H1 (cell line): ENCODE data around the gene FEM1C. TPM values are rescaled to one million over a fixed set of nuclear protein-coding genes. Genes with fewer than 3 reads are reported as not detected.

Experiments used
- CTCF ChIA-PET: fragments of 300-600 bp; sonication (Branson Sonifier 250); formaldehyde crosslinking; loops from one replicate; lab custom pipeline; 2021; ENCODE audit not compliant: partially characterized antibody; lab: Charles Lee
- POLR2A ChIA-PET: fragments of 300-600 bp; sonication (Branson Sonifier 250); formaldehyde crosslinking; loops from one replicate; lab custom pipeline; 2021; ENCODE audit warnings: inconsistent platforms; ENCODE audit not compliant: partially characterized antibody; lab: Charles Lee
- DNase-seq, 2 experiments: peaks; one replicate each; pipeline versions ENCODE4 v3.0.0 to v3.0.0-alpha.2; 2010 to 2022; ENCODE audit warnings: low spot score in 2 of 2, low read depth in 1 of 2, mixed read lengths in 1 of 2
- FAIRE-seq: peaks from 2 replicates; lab custom pipeline; 2011; peaks lifted over from hg19 to GRCh38; lab: Jason Lieb, UNC
- H2AFZ ChIP-seq: 2 replicates; pipeline ENCODE4 v1.8.1; 2012; ENCODE audit warnings: low read length, inconsistent platforms
- H2AK5ac ChIP-seq: 2 replicates; pipeline ENCODE4 v1.6.1; 2013; ENCODE audit warnings: low read depth, low read length
- H2BK120ac ChIP-seq: replicated peaks from 2 replicates; pipeline ENCODE3; 2013; ENCODE audit warnings: low read depth, low read length, inconsistent platforms
- H2BK12ac ChIP-seq: 2 replicates; pipeline ENCODE4 v1.6.1; 2013; ENCODE audit warnings: low read depth, low read length
- H2BK15ac ChIP-seq: 2 replicates; pipeline ENCODE4 v1.6.1; 2013; ENCODE audit warnings: low read length
- H2BK20ac ChIP-seq: 2 replicates; pipeline ENCODE4 v1.6.1; 2013; ENCODE audit warnings: low read length
- H2BK5ac ChIP-seq: 2 replicates; pipeline ENCODE4 v1.6.1; 2013; ENCODE audit warnings: low read depth, low read length
- H3K14ac ChIP-seq: 2 replicates; pipeline ENCODE4 v1.6.1; 2013; ENCODE audit warnings: inconsistent platforms; ENCODE audit not compliant: insufficient read length
- H3K18ac ChIP-seq: 2 replicates; pipeline ENCODE4 v1.6.1; 2013; ENCODE audit warnings: low read length; ENCODE audit errors: extremely low read depth
- H3K23ac ChIP-seq: 2 replicates; pipeline ENCODE4 v1.6.1; 2013; ENCODE audit warnings: inconsistent platforms; ENCODE audit not compliant: insufficient read length
- H3K23me2 ChIP-seq: 2 replicates; pipeline ENCODE4 v1.6.1; 2013; ENCODE audit warnings: low read depth, low read length
- H3K27ac ChIP-seq: 2 replicates; pipeline ENCODE4 v1.6.1; 2011; ENCODE audit warnings: low read depth, low read length, inconsistent platforms
- H3K27me3 ChIP-seq, 4 experiments: replicated peaks in 1 of 4; 1 replicate in 1 of 4; 2 replicates in 3 of 4; pipeline versions ENCODE4 v1.6.1 to v1.8.1; 2011 to 2013; ENCODE audit warnings: low read length in 3 of 4, mild to moderate bottlenecking in 3 of 4, inconsistent platforms in 2 of 4, mixed read lengths in 2 of 4, moderate library complexity in 1 of 4; ENCODE audit not compliant: control insufficient read depth in 3 of 4, insufficient read depth in 3 of 4; ENCODE audit errors: extremely low read depth in 1 of 4
- H3K36me3 ChIP-seq, 4 experiments: 2 replicates each; pipeline versions ENCODE4 v1.6.1 to v1.8.1; 2011 to 2013; ENCODE audit warnings: mild to moderate bottlenecking in 4 of 4, low read length in 3 of 4, moderate library complexity in 2 of 4, control low read depth in 1 of 4, inconsistent platforms in 1 of 4; ENCODE audit not compliant: insufficient read depth in 4 of 4, control insufficient read depth in 2 of 4
- H3K4ac ChIP-seq: replicated peaks from 2 replicates; pipeline ENCODE3; 2013; ENCODE audit warnings: low read length, low read depth, mixed read lengths, inconsistent platforms; ENCODE audit not compliant: insufficient read length
- H3K4me1 ChIP-seq, 4 experiments: replicated peaks in 1 of 4; 1 replicate in 1 of 4; 2 replicates in 3 of 4; pipeline versions ENCODE4 v1.6.1 to v1.8.1; 2011 to 2013; ENCODE audit warnings: low read length in 3 of 4, inconsistent platforms in 2 of 4, mixed read lengths in 1 of 4; ENCODE audit not compliant: insufficient read depth in 4 of 4, control insufficient read depth in 3 of 4
- H3K4me2 ChIP-seq, 2 experiments: 2 replicates each; pipeline versions ENCODE4 v1.6.1 to v1.8.1; 2011 to 2013; ENCODE audit warnings: low read depth in 2 of 2, low read length in 2 of 2, control low read depth in 1 of 2, inconsistent platforms in 1 of 2, mild to moderate bottlenecking in 1 of 2; ENCODE audit not compliant: insufficient read depth in 1 of 2
- H3K4me3 ChIP-seq, 4 experiments: fragments of 200-600, 300-600 bp in 1 of 4; sonication (generic), shearing (Covaris generic), sonication (Bioruptor Twin) in 1 of 4; 2 replicates each; pipeline versions ENCODE4 v1.5.1 to v1.8.1; 2011 to 2016; ENCODE audit warnings: low read length in 4 of 4, low read depth in 3 of 4, control low read depth in 2 of 4, inconsistent platforms in 2 of 4, mild to moderate bottlenecking in 2 of 4, mixed read lengths in 1 of 4, moderate library complexity in 1 of 4; ENCODE audit not compliant: insufficient read depth in 2 of 4; ENCODE audit errors: extremely low read depth in 1 of 4
- H3K56ac ChIP-seq: replicated peaks from 2 replicates; pipeline ENCODE3; 2013; ENCODE audit warnings: low read depth, mild to moderate bottlenecking, mixed read lengths, low read length, inconsistent platforms; ENCODE audit not compliant: insufficient read length
- H3K79me1 ChIP-seq: 2 replicates; pipeline ENCODE4 v1.6.1; 2013; ENCODE audit warnings: low read depth, low read length, control low read depth
- H3K79me2 ChIP-seq, 2 experiments: 2 replicates each; pipeline versions ENCODE4 v1.6.1 to v1.8.1; 2012 to 2013; ENCODE audit warnings: low read length in 2 of 2, mild to moderate bottlenecking in 2 of 2, inconsistent platforms in 1 of 2; ENCODE audit not compliant: insufficient read depth in 2 of 2, control insufficient read depth in 1 of 2
- H3K9ac ChIP-seq, 4 experiments: replicated peaks in 1 of 4; 1 replicate in 1 of 4; 2 replicates in 3 of 4; pipeline versions ENCODE4 v1.6.1 to v1.8.1; 2011 to 2013; ENCODE audit warnings: low read depth in 3 of 4, low read length in 3 of 4, control low read depth in 2 of 4, mild to moderate bottlenecking in 2 of 4, moderate library complexity in 2 of 4, inconsistent platforms in 1 of 4; ENCODE audit errors: extremely low read depth in 1 of 4
- H3K9me3 ChIP-seq, 2 experiments: 2 replicates each; pipeline versions ENCODE4 v1.6.1 to v1.8.1; 2012 to 2013; ENCODE audit warnings: mild to moderate bottlenecking in 2 of 2, moderate library complexity in 2 of 2, control low read depth in 1 of 2, inconsistent platforms in 1 of 2, low read depth in 1 of 2, low read length in 1 of 2, mixed read lengths in 1 of 2; ENCODE audit not compliant: insufficient read depth in 2 of 2
- H4K20me1 ChIP-seq, 2 experiments: replicated peaks in 1 of 2; 2 replicates each; pipeline versions ENCODE3 to v1.8.1; 2011 to 2013; ENCODE audit warnings: inconsistent platforms in 2 of 2, low read length in 2 of 2, mild to moderate bottlenecking in 1 of 2; ENCODE audit not compliant: insufficient read depth in 2 of 2, control insufficient read depth in 1 of 2
- H4K5ac ChIP-seq: 2 replicates; pipeline ENCODE4 v1.6.1; 2013; ENCODE audit warnings: low read length, low read depth, mixed read lengths, inconsistent platforms; ENCODE audit not compliant: insufficient read length
- H4K8ac ChIP-seq: 2 replicates; pipeline ENCODE4 v1.8.0; 2013; ENCODE audit warnings: mild to moderate bottlenecking, moderate library complexity, low read length, inconsistent platforms; ENCODE audit not compliant: insufficient read depth; ENCODE audit errors: extremely low read depth
- H4K91ac ChIP-seq: replicated peaks from 2 replicates; pipeline ENCODE3; 2013; ENCODE audit warnings: low read length, mixed read lengths, inconsistent platforms; ENCODE audit not compliant: insufficient read length
- BACH1 ChIP-seq: IDR thresholded peaks from 2 replicates; pipeline ENCODE4 v1.6.1; 2012; ENCODE audit warnings: low read length, improper control_type of control experiment
- GABPA ChIP-seq: IDR thresholded peaks from 2 replicates; pipeline ENCODE4 v1.6.1; 2011; ENCODE audit warnings: mild to moderate bottlenecking, low read length, moderate library complexity, borderline replicate concordance; ENCODE audit not compliant: insufficient read depth
- JUN ChIP-seq: IDR thresholded peaks from 2 replicates; pipeline ENCODE4 v1.6.1; 2011; ENCODE audit warnings: low read depth, mild to moderate bottlenecking, improper control_type of control experiment, low read length
- NRF1 ChIP-seq: IDR thresholded peaks from 2 replicates; pipeline ENCODE4 v1.6.1; 2011; ENCODE audit warnings: mild to moderate bottlenecking, low read depth, low read length, improper control_type of control experiment
- PHF8 ChIP-seq: fragments of 200-600 bp; sonication (generic); conservative IDR thresholded peaks from 2 replicates; pipeline ENCODE4 v1.7.1; 2012; ENCODE audit warnings: low read depth, mild to moderate bottlenecking, inconsistent platforms, low read length, moderate library complexity
- RXRA ChIP-seq: IDR thresholded peaks from 2 replicates; pipeline ENCODE4 v1.6.1; 2011; ENCODE audit warnings: low read depth, mild to moderate bottlenecking, low read length, moderate library complexity; ENCODE audit not compliant: insufficient read depth
- TAF7 ChIP-seq: optimal IDR thresholded peaks from 2 replicates; pipeline ENCODE3; 2011; ENCODE audit warnings: low read depth, mild to moderate bottlenecking, inconsistent platforms, low read length, moderate library complexity, borderline replicate concordance
- USF2 ChIP-seq: IDR thresholded peaks from 2 replicates; pipeline ENCODE4 v1.6.1; 2011; ENCODE audit warnings: low read length, improper control_type of control experiment
- YY1 ChIP-seq: IDR thresholded peaks from 2 replicates; pipeline ENCODE4 v1.6.1; 2011; ENCODE audit warnings: low read depth, mild to moderate bottlenecking, low read length
- WGBS, 2 experiments: shearing (Covaris generic) in 1 of 2; methylation state at CpG; one replicate each; pipeline versions ENCODE4 v1.1.6 to v1.1.7; 2013 to 2015; ENCODE audit warnings: low lambda C conversion rate in 2 of 2, mixed read lengths in 2 of 2, inconsistent platforms in 1 of 2, low coverage in 1 of 2, missing lambda C conversion rate in 1 of 2; ENCODE audit not compliant: insufficient replicate concordance in 2 of 2, insufficient coverage in 1 of 2, insufficient read length in 1 of 2; ENCODE audit errors: extremely low coverage in 1 of 2, missing lambda C conversion rate in 1 of 2; 5-methylcytosine and 5-hydroxymethylcytosine counted together
- polyA plus RNA-seq, 7 experiments: library from polyadenylated mRNA; depleted of rRNA in 3 of 7; stranded (reverse) in 5 of 7; unstranded in 2 of 7; fragments of >200 nt in 5 of 7; fragments of 200-250 nt in 2 of 7; gene quantifications; 1 replicate in 5 of 7; 2 replicates in 1 of 7; 4 replicates in 1 of 7; pipeline versions ENCODE4 v1.2.1 to v1.2.3, GENCODE V29; 2011 to 2013; ENCODE audit warnings: missing spikeins in 2 of 7, mixed read lengths in 2 of 7
- total RNA-seq: library from RNA; stranded (reverse); fragmentation: NEBNext Ultra II Directional; extraction: Animal tissue kit (Norgen Biotek cat#: 25700); gene quantifications from 2 replicates; pipeline ENCODE4 v1.2.1, GENCODE V29; 2021

Gene FEM1C
- total and polyA plus RNA-seq, 2 of the 8 experiments (the other 6 are each of a cell fraction or from before 2014, with no cell fraction given) = 4.4 to 17.7 TPM

DNA sequence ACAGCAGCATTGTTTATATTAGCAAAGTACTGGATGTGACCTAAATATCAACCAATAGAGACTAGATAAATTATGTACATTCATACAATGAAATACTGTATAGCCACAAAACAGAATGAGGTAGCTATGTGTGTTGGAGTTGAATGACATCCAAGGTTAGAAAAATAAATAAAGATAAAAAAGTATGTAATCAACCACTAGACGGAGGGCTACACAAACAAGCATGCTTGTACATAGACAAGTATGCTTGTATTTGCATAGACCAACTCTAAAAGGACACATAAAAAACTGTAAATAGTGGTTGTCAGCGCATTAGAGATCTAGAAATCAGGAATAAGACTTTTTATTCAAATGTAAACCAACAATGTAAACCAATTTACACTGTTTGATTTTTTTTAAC lies 3.0 kb downstream of the FEM1C start:
- Histone ChIP-seq H4K5ac (no peak overlapping the region), H3K23me2 (peaks cover 6% of the 10 kb centered on the region), H2BK12ac (no peak overlapping the region), H3K79me1 (peaks cover 2% of the 10 kb centered on the region; the same call in 1 of the 2 replicates), H3K79me2 (peaks cover 17 to 75% of the 10 kb centered on the region in 2 experiments), H3K56ac (no peak overlapping the region), H2AK5ac (no peak overlapping the region), H2BK20ac (no peak overlapping the region), H3K14ac (no peak overlapping the region), H3K18ac (no peak overlapping the region), H4K20me1 (peaks cover 11 to 20% of the 10 kb centered on the region in 2 experiments), H4K8ac (no peak overlapping the region), H3K23ac (no peak overlapping the region), H2BK15ac (no peak overlapping the region), H3K27me3 (no peaks in the 10 kb centered on the region), H2BK120ac (no peak overlapping the region), H3K4me2 (peak overlapping the region; percentile 89 to 97), H2BK5ac (no peak overlapping the region), H3K9me3 (peaks cover 9 to 14% of the 10 kb centered on the region in 2 experiments), H3K27ac (no peak overlapping the region), H3K9ac (peak overlapping the region in 1 of 4 experiments; percentile 69; a peak in 1 of 7 replicates), H4K91ac (no peak overlapping the region), H3K4ac (no peak overlapping the region), H2AFZ (no peak overlapping the region), H3K4me3 (peak overlapping the region; percentile 7 to 97 (median 84); a peak in 5 of 8 replicates), H3K4me1 (peaks cover 0 to 7% (median 2%) of the 10 kb centered on the region in 4 experiments; a peak in 5 of 7 replicates), H3K36me3 (peaks cover 0 to 33% (median 2%) of the 10 kb centered on the region in 4 experiments; a peak in 4 of 8 replicates)
- TF ChIP-seq TAF7 (no peak), NRF1 (no peak), JUN (no peak), RXRA (no peak), GABPA (no peak), PHF8 (no peak), BACH1 (no peak), USF2 (no peak), YY1 (no peak)
- 68% methylated on average over 2 of the region's 2 CpGs; no CpG with 5 or more reads in 1 of the 2 experiments for WGBS, 2 experiments
- no peak for FAIRE-seq
- POLR2A ChIA-PET = no interaction called here
- CTCF ChIA-PET = interaction anchor here (1.2 kb wide), 1 partner anchor 9 kb away, joined by 3 read pairs; no protein-coding TSS in a partner anchor
- DNase-seq = no peak
